Adrenal gland (tissue), 5 donors: ENCODE data around the gene ADGRL1.

Experiments
- CTCF ChIP-seq, 6 experiments: fragments of 450-650 bp in 4 of 6; fragments of 200-600 bp in 2 of 6; sonication (generic) in 1 of 6; IDR thresholded peaks; 1 replicate in 5 of 6; 2 replicates in 1 of 6; pipeline versions ENCODE4 v1.5.1 to v1.8.0; 2016 to 2021; ENCODE audit warnings: antibody characterized with exemption in 6 of 6, mild to moderate bottlenecking in 2 of 6, moderate library complexity in 1 of 6
- POLR2A ChIP-seq, 2 donors: fragments of 450-650 bp; IDR thresholded peaks; one replicate each; pipeline ENCODE4 v1.6.1; 2017; ENCODE audit warnings: antibody characterized with exemption in 2 of 2, mild to moderate bottlenecking in 2 of 2, moderate library complexity in 1 of 2
- donor health status: DM: no; HTN: no; CAD: no.

GRCh38 chr19:14158276-14159023 is 47.5 kb downstream of the ADGRL1 start:
- TF ChIP-seq CTCF (IDR thresholded peaks at IDR 0.05): no peak
- no peak for TF ChIP-seq POLR2A (IDR thresholded peaks at IDR 0.05)
